ENCODE results near the gene CLDN3. TPM values are rescaled to one million over a fixed set of nuclear protein-coding genes. Genes with fewer than 3 reads are reported as not detected.

Gene CLDN3
- polyA plus RNA-seq, 1 donor from 2014 or later = not detected

DNA sequence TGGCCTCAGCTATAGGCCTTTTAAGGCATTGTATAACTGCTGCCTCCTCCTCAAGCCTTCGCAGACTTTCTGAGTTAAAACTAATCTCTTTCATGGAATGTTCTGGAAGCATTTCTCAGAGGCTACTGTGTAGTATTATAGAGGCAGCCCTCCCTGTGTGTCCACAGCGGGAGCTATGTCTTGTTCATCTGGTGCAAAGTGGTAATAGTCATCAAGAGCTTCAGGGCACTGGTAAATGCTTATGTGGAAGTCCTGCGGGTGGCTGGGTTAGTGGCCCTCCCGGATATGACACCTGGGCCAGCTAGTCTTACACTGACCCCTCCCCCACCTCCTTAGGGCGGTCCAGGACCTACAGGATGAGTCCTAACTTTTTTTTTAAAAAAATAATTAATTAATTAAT, 29.3 kb downstream of the CLDN3 start:
- no peaks in the 10 kb centered on the region for H3K9me3 ChIP-seq (ENCODE audit: low read length)
- no peak overlapping the region for H3K4me2 ChIP-seq (ENCODE audit: low read length)
- H2AFZ ChIP-seq (ENCODE audit: low read depth, low read length) = no peak overlapping the region
- H3K4me3 ChIP-seq (ENCODE audit: low read length) = no peak overlapping the region
- H3K79me2 ChIP-seq (replicated peaks; ENCODE audit: insufficient read depth, low read length) = no peaks in the 10 kb centered on the region
- H3K9ac ChIP-seq (ENCODE audit: low read length) = no peak overlapping the region
- no peaks in the 10 kb centered on the region for H4K20me1 ChIP-seq (ENCODE audit: insufficient read depth)
- TF ChIP-seq, protein P1, sequence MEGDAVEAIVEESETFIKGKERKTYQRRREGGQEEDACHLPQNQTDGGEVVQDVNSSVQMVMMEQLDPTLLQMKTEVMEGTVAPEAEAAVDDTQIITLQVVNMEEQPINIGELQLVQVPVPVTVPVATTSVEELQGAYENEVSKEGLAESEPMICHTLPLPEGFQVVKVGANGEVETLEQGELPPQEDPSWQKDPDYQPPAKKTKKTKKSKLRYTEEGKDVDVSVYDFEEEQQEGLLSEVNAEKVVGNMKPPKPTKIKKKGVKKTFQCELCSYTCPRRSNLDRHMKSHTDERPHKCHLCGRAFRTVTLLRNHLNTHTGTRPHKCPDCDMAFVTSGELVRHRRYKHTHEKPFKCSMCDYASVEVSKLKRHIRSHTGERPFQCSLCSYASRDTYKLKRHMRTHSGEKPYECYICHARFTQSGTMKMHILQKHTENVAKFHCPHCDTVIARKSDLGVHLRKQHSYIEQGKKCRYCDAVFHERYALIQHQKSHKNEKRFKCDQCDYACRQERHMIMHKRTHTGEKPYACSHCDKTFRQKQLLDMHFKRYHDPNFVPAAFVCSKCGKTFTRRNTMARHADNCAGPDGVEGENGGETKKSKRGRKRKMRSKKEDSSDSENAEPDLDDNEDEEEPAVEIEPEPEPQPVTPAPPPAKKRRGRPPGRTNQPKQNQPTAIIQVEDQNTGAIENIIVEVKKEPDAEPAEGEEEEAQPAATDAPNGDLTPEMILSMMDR (IDR thresholded peaks at IDR 0.05; ENCODE audit: poor library complexity, severe bottlenecking) = no peak
- TF ChIP-seq EZH2 (IDR thresholded peaks at IDR 0.05; ENCODE audit: borderline replicate concordance, insufficient read depth, low read length, poor library complexity, severe bottlenecking) = no peak
- no peak for TF ChIP-seq RAD21 (conservative IDR thresholded peaks at IDR 0.05)
- TF ChIP-seq MXI1 (conservative IDR thresholded peaks at IDR 0.05; ENCODE audit: poor library complexity, severe bottlenecking) = no peak
- TF ChIP-seq, protein P2, sequence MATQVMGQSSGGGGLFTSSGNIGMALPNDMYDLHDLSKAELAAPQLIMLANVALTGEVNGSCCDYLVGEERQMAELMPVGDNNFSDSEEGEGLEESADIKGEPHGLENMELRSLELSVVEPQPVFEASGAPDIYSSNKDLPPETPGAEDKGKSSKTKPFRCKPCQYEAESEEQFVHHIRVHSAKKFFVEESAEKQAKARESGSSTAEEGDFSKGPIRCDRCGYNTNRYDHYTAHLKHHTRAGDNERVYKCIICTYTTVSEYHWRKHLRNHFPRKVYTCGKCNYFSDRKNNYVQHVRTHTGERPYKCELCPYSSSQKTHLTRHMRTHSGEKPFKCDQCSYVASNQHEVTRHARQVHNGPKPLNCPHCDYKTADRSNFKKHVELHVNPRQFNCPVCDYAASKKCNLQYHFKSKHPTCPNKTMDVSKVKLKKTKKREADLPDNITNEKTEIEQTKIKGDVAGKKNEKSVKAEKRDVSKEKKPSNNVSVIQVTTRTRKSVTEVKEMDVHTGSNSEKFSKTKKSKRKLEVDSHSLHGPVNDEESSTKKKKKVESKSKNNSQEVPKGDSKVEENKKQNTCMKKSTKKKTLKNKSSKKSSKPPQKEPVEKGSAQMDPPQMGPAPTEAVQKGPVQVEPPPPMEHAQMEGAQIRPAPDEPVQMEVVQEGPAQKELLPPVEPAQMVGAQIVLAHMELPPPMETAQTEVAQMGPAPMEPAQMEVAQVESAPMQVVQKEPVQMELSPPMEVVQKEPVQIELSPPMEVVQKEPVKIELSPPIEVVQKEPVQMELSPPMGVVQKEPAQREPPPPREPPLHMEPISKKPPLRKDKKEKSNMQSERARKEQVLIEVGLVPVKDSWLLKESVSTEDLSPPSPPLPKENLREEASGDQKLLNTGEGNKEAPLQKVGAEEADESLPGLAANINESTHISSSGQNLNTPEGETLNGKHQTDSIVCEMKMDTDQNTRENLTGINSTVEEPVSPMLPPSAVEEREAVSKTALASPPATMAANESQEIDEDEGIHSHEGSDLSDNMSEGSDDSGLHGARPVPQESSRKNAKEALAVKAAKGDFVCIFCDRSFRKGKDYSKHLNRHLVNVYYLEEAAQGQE (IDR thresholded peaks at IDR 0.05; ENCODE audit: borderline replicate concordance) = no peak
- no peak for TF ChIP-seq TAF1 (IDR thresholded peaks at IDR 0.05; ENCODE audit: low read depth)
- no peak for TF ChIP-seq EP300 (conservative IDR thresholded peaks at IDR 0.05; ENCODE audit: poor library complexity, severe bottlenecking)
- TF ChIP-seq POLR2AphosphoS5 (IDR thresholded peaks at IDR 0.05) = no peak
- TF ChIP-seq SMC3 (conservative IDR thresholded peaks at IDR 0.05; ENCODE audit: poor library complexity) = no peak
- H3K9me2 ChIP-seq (ENCODE audit: insufficient read depth, low read length) = no peaks in the 10 kb centered on the region
- H3K27ac ChIP-seq (ENCODE audit: low read length) = no peak overlapping the region
- H3K27me3 ChIP-seq (ENCODE audit: insufficient read depth, low read depth, low read length) = no peaks in the 10 kb centered on the region
- H3K36me3 ChIP-seq (ENCODE audit: insufficient read depth, low read length) = no peaks in the 10 kb centered on the region
- no peaks in the 10 kb centered on the region for H3F3A ChIP-seq (ENCODE audit: insufficient read depth, low read length, poor library complexity, severe bottlenecking)

DNA sequence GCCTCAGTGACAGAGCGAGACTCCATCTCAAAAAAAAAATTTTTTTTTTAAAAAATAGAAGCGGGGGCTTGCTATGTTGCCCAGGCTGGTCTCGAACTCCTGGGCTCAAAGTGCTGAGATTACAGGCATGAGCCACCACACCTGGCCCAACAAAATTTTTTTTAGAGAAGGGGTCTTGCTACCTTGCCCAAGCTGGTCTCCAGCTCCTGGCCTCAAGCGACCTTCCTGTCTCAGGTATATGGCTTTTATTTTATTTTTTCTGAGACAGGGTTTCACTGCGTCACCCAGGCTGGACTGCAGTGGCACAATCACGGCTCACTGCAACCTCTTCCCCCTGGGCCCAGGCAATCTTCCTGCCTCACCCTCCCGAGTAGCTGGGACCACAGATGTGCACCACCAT, 29.9 kb downstream of the CLDN3 start:
- Histone ChIP-seq H3K36me3 (ENCODE audit: insufficient read depth, low read length) (no peaks in the 10 kb centered on the region), H3K27me3 (ENCODE audit: insufficient read depth, low read depth, low read length) (no peaks in the 10 kb centered on the region), H3K9ac (ENCODE audit: low read length) (no peak overlapping the region), H3K4me3 (ENCODE audit: low read length) (no peak overlapping the region), H3K79me2 (replicated peaks; ENCODE audit: insufficient read depth, low read length) (no peaks in the 10 kb centered on the region), H2AFZ (ENCODE audit: low read depth, low read length) (no peak overlapping the region), H3K9me2 (ENCODE audit: insufficient read depth, low read length) (no peaks in the 10 kb centered on the region), H3K4me2 (ENCODE audit: low read length) (no peak overlapping the region), H3F3A (ENCODE audit: insufficient read depth, low read length, poor library complexity, severe bottlenecking) (no peaks in the 10 kb centered on the region), H3K9me3 (ENCODE audit: low read length) (no peaks in the 10 kb centered on the region), H3K27ac (ENCODE audit: low read length) (no peak overlapping the region), H4K20me1 (ENCODE audit: insufficient read depth) (no peaks in the 10 kb centered on the region)
- TF ChIP-seq RAD21 (conservative IDR thresholded peaks at IDR 0.05) = no peak
- TF ChIP-seq, protein P1 (IDR thresholded peaks at IDR 0.05; ENCODE audit: poor library complexity, severe bottlenecking) = no peak
- TF ChIP-seq EZH2 (IDR thresholded peaks at IDR 0.05; ENCODE audit: borderline replicate concordance, insufficient read depth, low read length, poor library complexity, severe bottlenecking) = no peak
- TF ChIP-seq, protein P2 (IDR thresholded peaks at IDR 0.05; ENCODE audit: borderline replicate concordance) = no peak

All from neural cell (in vitro differentiated cells).